ENCODE measurements around the gene USP2. TPM values are rescaled to one million over a fixed set of nuclear protein-coding genes. Genes with fewer than 3 reads are reported as not detected.

The USP2 gene
- total and polyA plus RNA-seq, 2 donors (not counting 1 experiment from before 2014, with no cell fraction given), result 0.66 to 2.3 TPM

- Histone ChIP-seq H3K4me2 (ENCODE audit: extremely low read depth, insufficient read depth, low read length) (peak overlapping the region; percentile 70), H3K36me3 (ENCODE audit: control insufficient read depth, insufficient read depth, low read length) (peaks cover 4% of the 10 kb centered on the region), H2AFZ (ENCODE audit: low read length) (no peak overlapping the region), H3K79me2 (ENCODE audit: control insufficient read depth, insufficient read depth, low read length) (peaks cover 18% of the 10 kb centered on the region), H3K9ac (ENCODE audit: insufficient read depth, low read length) (no peak overlapping the region), H3K4me1 (ENCODE audit: control insufficient read depth, extremely low read depth, insufficient read depth, low read length) (peaks cover 31% of the 10 kb centered on the region), H3K4me3 (replicated peaks in 1 of 4; ENCODE audit: control extremely low read depth in 1 of 4, insufficient read depth in 1 of 4, low read depth in 3 of 4, low read length in 4 of 4) (peak overlapping the region in 1 of 4 experiments; percentile 70), H3K27ac (ENCODE audit: insufficient read depth, low read length) (peak overlapping the region; percentile 76), H4K20me1 (ENCODE audit: control insufficient read depth, extremely low read depth, insufficient read depth, low read length) (no peaks in the 10 kb centered on the region), H3K9me3 (ENCODE audit: control insufficient read depth, insufficient read depth, low read depth, low read length) (no peaks in the 10 kb centered on the region), H3K27me3 (ENCODE audit: control insufficient read depth, insufficient read depth, low read length) (peaks cover 2% of the 10 kb centered on the region)
- no peak for TF ChIP-seq EZH2 (IDR thresholded peaks at IDR 0.05; ENCODE audit: low read length, missing control alignments)
- no peak for TF ChIP-seq CTCF (conservative IDR thresholded peaks at IDR 0.05 in 1 of 2, IDR thresholded peaks at IDR 0.05 in 1 of 2; ENCODE audit: low read depth in 1 of 2, low read length in 2 of 2)
- no peak for DNase-seq (ENCODE audit: low read depth in 2 of 2)
Observed at GRCh38 chr11:119336744-119337469, 44.6 kb downstream of the USP2 start.

- Histone ChIP-seq H3K4me3 (replicated peaks in 1 of 4; ENCODE audit: control extremely low read depth in 1 of 4, insufficient read depth in 1 of 4, low read depth in 3 of 4, low read length in 4 of 4) (peak overlapping the region in 2 of 4 experiments; percentile 90 to 97), H3K9ac (ENCODE audit: insufficient read depth, low read length) (no peak overlapping the region), H3K27me3 (ENCODE audit: control insufficient read depth, insufficient read depth, low read length) (no peaks in the 10 kb centered on the region), H3K79me2 (ENCODE audit: control insufficient read depth, insufficient read depth, low read length) (peaks cover 18% of the 10 kb centered on the region), H3K36me3 (ENCODE audit: control insufficient read depth, insufficient read depth, low read length) (peaks cover 4% of the 10 kb centered on the region), H3K4me1 (ENCODE audit: control insufficient read depth, extremely low read depth, insufficient read depth, low read length) (peaks cover 31% of the 10 kb centered on the region), H3K9me3 (ENCODE audit: control insufficient read depth, insufficient read depth, low read depth, low read length) (no peaks in the 10 kb centered on the region), H4K20me1 (ENCODE audit: control insufficient read depth, extremely low read depth, insufficient read depth, low read length) (no peaks in the 10 kb centered on the region), H3K27ac (ENCODE audit: insufficient read depth, low read length) (no peak overlapping the region), H3K4me2 (ENCODE audit: extremely low read depth, insufficient read depth, low read length) (peak overlapping the region; percentile 99), H2AFZ (ENCODE audit: low read length) (no peak overlapping the region)
- TF ChIP-seq CTCF (conservative IDR thresholded peaks at IDR 0.05 in 1 of 2, IDR thresholded peaks at IDR 0.05 in 1 of 2; ENCODE audit: low read depth in 1 of 2, low read length in 2 of 2), result no peak
- no peak for DNase-seq (ENCODE audit: low read depth in 2 of 2)
Observed at GRCh38 chr11:119335655-119336543, 45.6 kb downstream of the USP2 start.

- H3K9me3 ChIP-seq (ENCODE audit: control insufficient read depth, insufficient read depth, low read depth, low read length), result no peaks in the 10 kb centered on the region
- peak overlapping the region; percentile 95 for H3K27ac ChIP-seq (ENCODE audit: insufficient read depth, low read length)
- H4K20me1 ChIP-seq (ENCODE audit: control insufficient read depth, extremely low read depth, insufficient read depth, low read length), result no peaks in the 10 kb centered on the region
- peak overlapping the region; percentile 99 for H3K4me2 ChIP-seq (ENCODE audit: extremely low read depth, insufficient read depth, low read length)
- H3K79me2 ChIP-seq (ENCODE audit: control insufficient read depth, insufficient read depth, low read length), result peaks cover 18% of the 10 kb centered on the region
- H2AFZ ChIP-seq (ENCODE audit: low read length), result no peak overlapping the region
- TF ChIP-seq EZH2 (IDR thresholded peaks at IDR 0.05; ENCODE audit: low read length, missing control alignments), result no peak
- no peak for TF ChIP-seq CTCF (conservative IDR thresholded peaks at IDR 0.05 in 1 of 2, IDR thresholded peaks at IDR 0.05 in 1 of 2; ENCODE audit: low read depth in 1 of 2, low read length in 2 of 2)
- peaks cover 4% of the 10 kb centered on the region for H3K36me3 ChIP-seq (ENCODE audit: control insufficient read depth, insufficient read depth, low read length)
- H3K27me3 ChIP-seq (ENCODE audit: control insufficient read depth, insufficient read depth, low read length), result no peaks in the 10 kb centered on the region
- no peak for DNase-seq (ENCODE audit: low read depth in 2 of 2)
- peak overlapping the region; percentile 87 for H3K9ac ChIP-seq (ENCODE audit: insufficient read depth, low read length)
- H3K4me1 ChIP-seq (ENCODE audit: control insufficient read depth, extremely low read depth, insufficient read depth, low read length), result peaks cover 29% of the 10 kb centered on the region
- H3K4me3 ChIP-seq (replicated peaks in 1 of 4; ENCODE audit: control extremely low read depth in 1 of 4, insufficient read depth in 1 of 4, low read depth in 3 of 4, low read length in 4 of 4), result peak overlapping the region; percentile 86 to 97 (median 91)
Observed at GRCh38 chr11:119335091-119335654, 46.3 kb downstream of the USP2 start.
